Neuronal stem cell (in vitro differentiated cells): ENCODE measurements around the gene CSF2.

ENCODE experiments used
- DNase-seq: peaks from one replicate; pipeline ENCODE4 v3.0.0-alpha.2; 2013; ENCODE audit warnings: low spot score
- H2AFZ ChIP-seq: one replicate; pipeline ENCODE4 v1.6.1; 2013; ENCODE audit warnings: mild to moderate bottlenecking, low read length, inconsistent platforms
- H2AK5ac ChIP-seq: 2 replicates; pipeline ENCODE4 v1.6.1; 2013; ENCODE audit warnings: low read depth, mild to moderate bottlenecking, inconsistent platforms, low read length, moderate library complexity, mixed read lengths
- H2BK120ac ChIP-seq: 2 replicates; pipeline ENCODE4 v1.6.1; 2013; ENCODE audit warnings: low read depth, mild to moderate bottlenecking, inconsistent platforms, low read length, moderate library complexity, mixed read lengths
- H2BK12ac ChIP-seq: one replicate; pipeline ENCODE4 v1.6.1; 2013; ENCODE audit warnings: low read length, inconsistent platforms
- H2BK15ac ChIP-seq: 2 replicates; pipeline ENCODE4 v1.6.1; 2013; ENCODE audit warnings: mild to moderate bottlenecking, low read length, inconsistent platforms, mixed read lengths
- H2BK5ac ChIP-seq: one replicate; pipeline ENCODE4 v1.6.1; 2013; ENCODE audit warnings: inconsistent platforms, mild to moderate bottlenecking, low read length, moderate library complexity
- H3K14ac ChIP-seq: one replicate; pipeline ENCODE4 v1.6.1; 2013; ENCODE audit warnings: low read length, inconsistent platforms
- H3K18ac ChIP-seq: 2 replicates; pipeline ENCODE4 v1.6.1; 2013; ENCODE audit warnings: low read length, inconsistent platforms
- H3K23ac ChIP-seq: 2 replicates; pipeline ENCODE4 v1.6.1; 2013; ENCODE audit warnings: low read depth, mild to moderate bottlenecking, mixed read lengths, low read length, inconsistent platforms; ENCODE audit not compliant: poor library complexity
- H3K27ac ChIP-seq: replicated peaks from 3 replicates; pipeline ENCODE4 v1.5.1; 2013; ENCODE audit warnings: low read length, inconsistent platforms
- H3K27me3 ChIP-seq, 3 experiments: 2 replicates each; pipeline ENCODE4 v1.6.1; 2013; ENCODE audit warnings: low read length in 3 of 3, mild to moderate bottlenecking in 2 of 3, inconsistent platforms in 1 of 3, low read depth in 1 of 3, mixed read lengths in 1 of 3, moderate library complexity in 1 of 3; ENCODE audit not compliant: control insufficient read depth in 3 of 3, insufficient read depth in 3 of 3
- H3K36me3 ChIP-seq, 2 donors: replicated peaks in 1 of 2; 2 replicates each; pipeline ENCODE4 v1.6.1; 2013; ENCODE audit warnings: low read length in 2 of 2; ENCODE audit not compliant: control insufficient read depth in 2 of 2, insufficient read depth in 2 of 2
- H3K4ac ChIP-seq: 2 replicates; pipeline ENCODE4 v1.6.1; 2013; ENCODE audit warnings: inconsistent platforms, mild to moderate bottlenecking, low read length, moderate library complexity
- H3K4me1 ChIP-seq, 2 donors: 1 replicate in 1 of 2; 2 replicates in 1 of 2; pipeline ENCODE4 v1.6.1; 2013; ENCODE audit warnings: low read length in 2 of 2, low read depth in 1 of 2; ENCODE audit not compliant: control insufficient read depth in 2 of 2, insufficient read depth in 1 of 2
- H3K4me2 ChIP-seq: one replicate; pipeline ENCODE4 v1.6.1; 2013; ENCODE audit warnings: mild to moderate bottlenecking, low read length, inconsistent platforms; ENCODE audit not compliant: insufficient read depth, poor library complexity, severe bottlenecking
- H3K4me3 ChIP-seq, 2 donors: 2 replicates each; pipeline ENCODE4 v1.5.1; 2013; ENCODE audit warnings: low read length in 2 of 2, mild to moderate bottlenecking in 2 of 2, inconsistent platforms in 1 of 2, moderate library complexity in 1 of 2
- H3K79me1 ChIP-seq: one replicate; pipeline ENCODE4 v1.6.1; 2013; ENCODE audit warnings: low read depth, mild to moderate bottlenecking, inconsistent platforms, low read length, moderate library complexity
- H3K9ac ChIP-seq: one replicate; pipeline ENCODE4 v1.6.1; 2013; ENCODE audit warnings: mild to moderate bottlenecking, low read depth, low read length, inconsistent platforms; ENCODE audit not compliant: poor library complexity
- H3K9me3 ChIP-seq, 2 donors: replicated peaks in 1 of 2; 2 replicates each; pipeline versions ENCODE3 to v1.6.1; 2013; ENCODE audit warnings: low read length in 2 of 2, mild to moderate bottlenecking in 2 of 2, inconsistent platforms in 1 of 2, low read depth in 1 of 2, mixed read lengths in 1 of 2, moderate library complexity in 1 of 2; ENCODE audit not compliant: control insufficient read depth in 2 of 2, insufficient read depth in 1 of 2
- H4K8ac ChIP-seq: one replicate; pipeline ENCODE4 v1.6.1; 2013; ENCODE audit warnings: low read depth, mild to moderate bottlenecking, inconsistent platforms, low read length, moderate library complexity
- H4K91ac ChIP-seq: one replicate; pipeline ENCODE4 v1.6.1; 2013; ENCODE audit warnings: low read length, low read depth, mild to moderate bottlenecking, inconsistent platforms; ENCODE audit not compliant: poor library complexity
- WGBS, 2 donors: extraction: QIAGEN DNeasy Blood & Tissue Kit; methylation state at CpG; one replicate each; pipeline ENCODE4 v1.1.7; 2013; ENCODE audit warnings: missing lambda C conversion rate in 2 of 2, mixed read lengths in 1 of 2; ENCODE audit not compliant: insufficient read length in 2 of 2, insufficient replicate concordance in 1 of 2; ENCODE audit errors: extremely low coverage in 2 of 2; 5-methylcytosine and 5-hydroxymethylcytosine counted together

CSF2 gene

GRCh38 chr5:132074091-132074771 lies 642 bp downstream of the CSF2 start:
- Histone ChIP-seq H2AK5ac (peak overlapping the region; percentile 41), H3K27me3 (no peaks in the 10 kb centered on the region), H2BK120ac (no peak overlapping the region), H3K23ac (no peak overlapping the region), H2BK15ac (no peak overlapping the region), H3K18ac (peak overlapping the region; percentile 74), H3K4me1 (peaks cover 0 to 9% of the 10 kb centered on the region in 2 donors), H3K4me3 (no peak overlapping the region), H3K4me2 (no peak overlapping the region), H2BK12ac (no peak overlapping the region), H3K9me3 (no peaks in the 10 kb centered on the region), H4K91ac (no peak overlapping the region), H4K8ac (no peak overlapping the region), H3K14ac (peak overlapping the region; percentile 65), H3K27ac (no peak overlapping the region), H2BK5ac (no peak overlapping the region), H2AFZ (no peak overlapping the region), H3K79me1 (no peaks in the 10 kb centered on the region), H3K9ac (no peak overlapping the region), H3K36me3 (no peaks in the 10 kb centered on the region), H3K4ac (no peak overlapping the region)
- no CpG with 5 or more reads among the region's 7 CpGs for WGBS, 2 donors
- no peak for DNase-seq

GRCh38 chr5:132074772-132075718 lies 1.5 kb downstream of the CSF2 start:
- no peak for DNase-seq
- H2AFZ ChIP-seq: no peak overlapping the region
- H3K14ac ChIP-seq: peak overlapping the region; percentile 65
- H3K4me3 ChIP-seq: no peak overlapping the region
- peak overlapping the region; percentile 74 for H3K18ac ChIP-seq
- no peak overlapping the region for H4K8ac ChIP-seq
- peak overlapping the region; percentile 81 for H3K23ac ChIP-seq
- H3K9me3 ChIP-seq: no peaks in the 10 kb centered on the region
- no peak overlapping the region for H4K91ac ChIP-seq
- H3K36me3 ChIP-seq: no peaks in the 10 kb centered on the region
- no peaks in the 10 kb centered on the region for H3K79me1 ChIP-seq
- H3K27ac ChIP-seq: no peak overlapping the region
- no peak overlapping the region for H3K9ac ChIP-seq
- H3K27me3 ChIP-seq: no peaks in the 10 kb centered on the region
- H2BK12ac ChIP-seq: no peak overlapping the region
- H2BK15ac ChIP-seq: peak overlapping the region; percentile 59
- H3K4me1 ChIP-seq: peaks cover 0 to 9% of the 10 kb centered on the region in 2 donors
- no peak overlapping the region for H3K4me2 ChIP-seq
- H3K4ac ChIP-seq: no peak overlapping the region
- no peak overlapping the region for H2BK5ac ChIP-seq
- H2AK5ac ChIP-seq: peak overlapping the region; percentile 40
- no CpG with 5 or more reads among the region's 16 CpGs for WGBS, 2 donors
- no peak overlapping the region for H2BK120ac ChIP-seq

GRCh38 chr5:132075719-132076077 lies 2.1 kb downstream of the CSF2 start:
- H4K91ac ChIP-seq: no peak overlapping the region
- H2BK5ac ChIP-seq: no peak overlapping the region
- H2BK15ac ChIP-seq: no peak overlapping the region
- H3K4me2 ChIP-seq: no peak overlapping the region
- no CpG with 5 or more reads among the region's 2 CpGs for WGBS, 2 donors
- H3K4me3 ChIP-seq: no peak overlapping the region
- H2AK5ac ChIP-seq: no peak overlapping the region
- no peaks in the 10 kb centered on the region for H3K79me1 ChIP-seq
- H3K36me3 ChIP-seq: no peaks in the 10 kb centered on the region
- H2AFZ ChIP-seq: no peak overlapping the region
- no peak overlapping the region for H3K23ac ChIP-seq
- peaks cover 0 to 9% of the 10 kb centered on the region in 2 donors for H3K4me1 ChIP-seq
- no peak overlapping the region for H3K27ac ChIP-seq
- no peaks in the 10 kb centered on the region for H3K9me3 ChIP-seq
- no peak overlapping the region for H2BK12ac ChIP-seq
- peak overlapping the region; percentile 15 for H3K9ac ChIP-seq
- no peak overlapping the region for H4K8ac ChIP-seq
- no peak overlapping the region for H3K14ac ChIP-seq
- no peak overlapping the region for H3K18ac ChIP-seq
- no peak overlapping the region for H2BK120ac ChIP-seq
- DNase-seq: no peak
- no peaks in the 10 kb centered on the region for H3K27me3 ChIP-seq
- no peak overlapping the region for H3K4ac ChIP-seq

GRCh38 chr5:132076202-132076830 lies 2.7 kb downstream of the CSF2 start:
- Histone ChIP-seq H2BK12ac (no peak overlapping the region), H2BK15ac (no peak overlapping the region), H3K36me3 (no peaks in the 10 kb centered on the region), H2AFZ (no peak overlapping the region), H3K18ac (no peak overlapping the region), H2BK5ac (no peak overlapping the region), H3K27ac (no peak overlapping the region), H3K14ac (no peak overlapping the region), H3K9me3 (no peaks in the 10 kb centered on the region), H2AK5ac (peak overlapping the region; percentile 29), H3K23ac (peak overlapping the region; percentile 6), H2BK120ac (no peak overlapping the region), H3K27me3 (no peaks in the 10 kb centered on the region), H3K4ac (no peak overlapping the region), H3K9ac (no peak overlapping the region), H3K79me1 (no peaks in the 10 kb centered on the region), H3K4me3 (no peak overlapping the region), H3K4me1 (peaks cover 0 to 9% of the 10 kb centered on the region in 2 donors), H4K8ac (no peak overlapping the region), H4K91ac (no peak overlapping the region), H3K4me2 (no peak overlapping the region)
- no peak for DNase-seq
- WGBS, 2 donors: no CpG with 5 or more reads among the region's 11 CpGs
